Measurements from ENCODE around the gene CARS2. TPM values are rescaled to one million over a fixed set of nuclear protein-coding genes. Genes with fewer than 3 reads are reported as not detected.
A peak's percentile ranks its signal among the peaks of the same experiment; 100 is the strongest.

CARS2 gene
- total RNA-seq, 4 donors from 2014 or later = 33.9 to 64.7 (median 51.8) TPM

DNA sequence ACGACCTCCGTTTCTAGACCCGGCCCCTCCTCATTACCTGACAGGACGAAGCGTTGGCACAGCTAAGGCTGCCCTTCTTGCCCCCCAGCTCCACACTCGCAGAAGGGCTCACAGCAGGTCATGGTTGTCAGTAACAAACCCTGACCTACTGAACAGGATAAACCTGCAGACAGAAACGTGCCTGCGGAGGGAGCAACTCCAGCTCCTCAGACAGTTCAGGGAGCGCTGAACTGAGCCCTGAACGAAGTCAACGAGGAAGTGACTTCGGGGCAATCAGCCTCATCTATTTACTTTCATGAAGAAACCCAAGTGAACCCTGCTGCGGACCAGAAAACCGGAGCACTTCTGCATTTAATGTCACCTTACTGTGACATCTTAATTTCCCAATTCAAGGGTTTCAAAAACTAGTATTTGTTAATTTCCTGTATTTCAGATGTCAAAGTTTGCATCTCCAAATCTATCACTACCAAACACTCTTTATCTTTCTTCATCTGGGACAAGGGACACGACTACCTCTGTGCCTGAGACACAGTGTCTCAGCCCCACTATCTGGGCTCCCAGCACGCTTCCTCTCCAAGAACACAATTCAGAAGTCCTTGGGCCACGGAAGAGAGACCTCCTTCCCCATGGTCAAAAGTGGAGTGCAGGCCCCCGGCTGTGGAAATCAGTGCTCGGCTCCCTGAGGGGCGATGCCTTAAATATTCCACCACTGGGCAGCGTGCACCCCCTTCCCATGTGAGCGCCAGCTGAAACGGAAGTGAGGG is 40.2 kb downstream of the CARS2 start:
- WGBS, 2 donors = 91 to 92% methylated on average over 23 of the region's 23 CpGs
- TF ChIP-seq POLR2A (IDR thresholded peaks at IDR 0.05) = no peak
- no peak for TF ChIP-seq CTCF (IDR thresholded peaks at IDR 0.05)
- no peak overlapping the region for H3K4me3 ChIP-seq (ENCODE audit: low read depth, poor library complexity, severe bottlenecking)
- DNase-seq (ENCODE audit: low spot score in 2 of 2) = peak in 1 of 2 donors; percentile 75
- intact Hi-C loops (cut with DNase I; ENCODE audit: low total_unique reads) = no loop called here

- H3K4me3 ChIP-seq (ENCODE audit: low read depth, poor library complexity, severe bottlenecking) = no peak overlapping the region
- no peak for TF ChIP-seq CTCF (IDR thresholded peaks at IDR 0.05)
- DNase-seq (ENCODE audit: low spot score in 2 of 2) = peak in 1 of 2 donors; percentile 49
- intact Hi-C loops (cut with DNase I; ENCODE audit: low total_unique reads) = no loop called here
- 90 to 95% methylated on average over 8 to 11 of the region's 11 CpGs for WGBS, 2 donors
Observed at GRCh38 chr13:110664673-110665072, 41.2 kb downstream of the CARS2 start.

DNA sequence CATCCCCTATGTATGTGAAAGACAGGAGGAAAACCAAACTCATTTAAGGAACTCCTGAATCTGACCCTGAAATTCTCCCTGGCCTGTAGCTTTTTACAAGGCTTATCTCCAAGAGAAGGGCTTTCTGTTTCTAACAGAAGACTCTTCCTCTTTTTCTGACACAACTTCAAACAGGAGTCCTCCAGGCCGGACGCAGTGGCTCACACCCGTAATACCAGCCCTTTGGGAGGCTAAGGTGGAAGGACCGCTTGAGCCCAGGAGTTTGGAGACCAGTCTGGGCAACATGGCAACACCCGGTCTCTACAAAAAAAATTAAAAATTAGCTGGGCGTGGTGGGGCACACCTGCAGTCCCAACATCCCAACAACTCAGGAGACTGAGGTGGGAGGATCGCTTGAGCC is 41.9 kb downstream of the CARS2 start:
- WGBS, 2 donors = 90 to 96% methylated on average over 7 of the region's 7 CpGs
- TF ChIP-seq CTCF (IDR thresholded peaks at IDR 0.05) = no peak
- no peak for TF ChIP-seq POLR2A (IDR thresholded peaks at IDR 0.05)
- intact Hi-C loops (cut with DNase I; ENCODE audit: low total_unique reads) = no loop called here
- H3K4me3 ChIP-seq (ENCODE audit: low read depth, poor library complexity, severe bottlenecking) = no peak overlapping the region
- peak in 1 of 2 donors; percentile 67 for DNase-seq (ENCODE audit: low spot score in 2 of 2)

DNA sequence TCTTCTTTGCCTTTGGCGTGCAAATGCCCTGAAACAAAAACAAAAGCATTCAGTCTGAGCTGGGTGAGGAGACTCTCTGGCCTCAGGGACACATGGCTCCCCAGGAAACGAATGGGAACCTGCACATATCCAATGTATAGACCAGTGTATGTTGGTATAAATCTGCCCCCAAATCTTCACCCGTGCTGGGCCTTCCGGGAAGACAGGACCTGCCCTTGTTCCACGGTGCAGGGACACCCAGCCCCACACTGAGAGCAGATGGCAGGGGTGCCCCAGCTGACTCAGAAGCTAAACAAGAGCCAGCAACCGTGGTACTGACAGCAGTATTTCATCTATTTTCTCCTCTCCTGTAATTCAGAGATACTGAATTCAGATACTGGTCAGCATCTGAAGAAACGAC is 42.4 kb downstream of the CARS2 start:
- peak in 1 of 2 donors; percentile 39 for DNase-seq (ENCODE audit: low spot score in 2 of 2)
- intact Hi-C loops (cut with DNase I; ENCODE audit: low total_unique reads) = no loop called here
- WGBS, 2 donors = 79 to 81% methylated on average over 7 of the region's 7 CpGs
- no peak overlapping the region for H3K4me3 ChIP-seq (ENCODE audit: low read depth, poor library complexity, severe bottlenecking)
- TF ChIP-seq CTCF (IDR thresholded peaks at IDR 0.05) (no peak), POLR2A (IDR thresholded peaks at IDR 0.05) (no peak)

- no peak overlapping the region for H3K4me3 ChIP-seq (ENCODE audit: low read depth, poor library complexity, severe bottlenecking)
- DNase-seq (ENCODE audit: low spot score in 2 of 2) = peak in 1 of 2 donors; percentile 42
- WGBS, 2 donors = 91 to 96% methylated on average over 16 of the region's 16 CpGs
- TF ChIP-seq POLR2A (IDR thresholded peaks at IDR 0.05) = no peak
- no peak for TF ChIP-seq CTCF (IDR thresholded peaks at IDR 0.05)
- intact Hi-C loops (cut with DNase I; ENCODE audit: low total_unique reads) = no loop called here
Observed at GRCh38 chr13:110662777-110663443, 43.0 kb downstream of the CARS2 start.
